Measurements from ENCODE around the gene APBB1.

Gene APBB1

DNA sequence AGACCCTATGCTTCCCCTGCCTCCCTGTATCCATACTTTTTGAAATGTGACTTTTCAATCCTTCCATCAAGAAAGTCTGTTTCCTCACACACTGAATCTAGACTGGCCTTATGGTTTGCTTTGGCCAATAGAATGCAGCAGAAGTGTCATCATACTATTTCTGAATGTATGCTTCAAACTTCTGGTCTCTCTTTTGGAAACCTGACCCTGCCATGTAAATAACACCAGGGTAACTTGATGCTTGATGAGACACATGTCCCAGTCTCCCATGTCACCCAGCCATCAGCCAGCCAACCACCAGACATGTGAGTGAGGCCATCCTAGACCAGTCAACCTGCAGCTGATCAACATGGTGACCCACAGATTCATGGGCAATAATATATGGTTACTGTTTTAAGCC lies 68.9 kb downstream of the APBB1 start:
- Histone ChIP-seq H3K36me3 (ENCODE audit: insufficient read depth, low read length) (no peaks in the 10 kb centered on the region), H3K27me3 (ENCODE audit: insufficient read depth, low read length, poor library complexity) (peaks cover 10% of the 10 kb centered on the region), H3K4me1 (ENCODE audit: insufficient read depth, low read length) (0 out of 2 replicates have a peak, but pooled peaks cover 3% of the 10 kb centered on the region), H3K4me2 (ENCODE audit: insufficient read depth, low read length) (no peak overlapping the region), H4K20me1 (ENCODE audit: insufficient read depth, low read length) (no peaks in the 10 kb centered on the region), H3K79me2 (ENCODE audit: insufficient read depth, low read length) (no peaks in the 10 kb centered on the region), H2AFZ (ENCODE audit: low read depth, low read length) (no peak overlapping the region), H3K27ac (ENCODE audit: low read length) (no peak overlapping the region), H3K9me3 (ENCODE audit: insufficient read depth, low read length, severe bottlenecking) (no peaks in the 10 kb centered on the region), H3K4me3 (ENCODE audit: low read depth in 1 of 2, low read length in 2 of 2) (no peak overlapping the region), H3K9ac (ENCODE audit: low read depth, low read length) (no peak overlapping the region)
- DNase-seq (no peak), ATAC-seq (ENCODE audit: insufficient read depth, low read depth) (no peak)
- TF ChIP-seq, protein P1, sequence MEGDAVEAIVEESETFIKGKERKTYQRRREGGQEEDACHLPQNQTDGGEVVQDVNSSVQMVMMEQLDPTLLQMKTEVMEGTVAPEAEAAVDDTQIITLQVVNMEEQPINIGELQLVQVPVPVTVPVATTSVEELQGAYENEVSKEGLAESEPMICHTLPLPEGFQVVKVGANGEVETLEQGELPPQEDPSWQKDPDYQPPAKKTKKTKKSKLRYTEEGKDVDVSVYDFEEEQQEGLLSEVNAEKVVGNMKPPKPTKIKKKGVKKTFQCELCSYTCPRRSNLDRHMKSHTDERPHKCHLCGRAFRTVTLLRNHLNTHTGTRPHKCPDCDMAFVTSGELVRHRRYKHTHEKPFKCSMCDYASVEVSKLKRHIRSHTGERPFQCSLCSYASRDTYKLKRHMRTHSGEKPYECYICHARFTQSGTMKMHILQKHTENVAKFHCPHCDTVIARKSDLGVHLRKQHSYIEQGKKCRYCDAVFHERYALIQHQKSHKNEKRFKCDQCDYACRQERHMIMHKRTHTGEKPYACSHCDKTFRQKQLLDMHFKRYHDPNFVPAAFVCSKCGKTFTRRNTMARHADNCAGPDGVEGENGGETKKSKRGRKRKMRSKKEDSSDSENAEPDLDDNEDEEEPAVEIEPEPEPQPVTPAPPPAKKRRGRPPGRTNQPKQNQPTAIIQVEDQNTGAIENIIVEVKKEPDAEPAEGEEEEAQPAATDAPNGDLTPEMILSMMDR (IDR thresholded peaks at IDR 0.05; ENCODE audit: borderline replicate concordance, extremely low read depth, low read length, poor library complexity, severe bottlenecking) = no peak
- TF ChIP-seq EZH2 (IDR thresholded peaks at IDR 0.05; ENCODE audit: borderline replicate concordance, low read depth, low read length, severe bottlenecking) = no peak

DNA sequence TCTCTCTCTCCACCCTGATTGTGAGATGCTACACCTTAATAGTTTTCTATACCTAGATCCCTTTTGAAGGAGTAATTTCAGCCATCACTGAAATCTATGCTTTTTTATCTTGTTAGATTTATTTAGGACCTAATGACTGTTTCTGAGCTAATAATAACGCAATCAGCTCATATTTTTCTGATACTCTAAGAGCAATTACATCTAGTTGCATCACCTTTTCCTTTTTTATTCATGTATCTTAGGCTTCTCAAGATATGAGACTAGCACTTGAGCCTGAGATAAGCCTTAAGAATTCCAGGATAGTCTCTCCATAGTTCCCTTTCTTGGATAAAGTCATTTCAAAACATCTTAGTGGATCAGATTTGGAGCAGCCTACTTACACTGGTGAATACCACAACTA lies 73.5 kb downstream of the APBB1 start:
- no peak for ATAC-seq (ENCODE audit: insufficient read depth, low read depth)
- Histone ChIP-seq H3K4me1 (ENCODE audit: insufficient read depth, low read length) (no peaks in the 10 kb centered on the region), H3K9me3 (ENCODE audit: insufficient read depth, low read length, severe bottlenecking) (no peaks in the 10 kb centered on the region), H2AFZ (ENCODE audit: low read depth, low read length) (no peak overlapping the region), H3K9ac (ENCODE audit: low read depth, low read length) (no peak overlapping the region), H3K27me3 (ENCODE audit: insufficient read depth, low read length, poor library complexity) (peaks cover 9% of the 10 kb centered on the region), H3K4me3 (ENCODE audit: low read depth in 1 of 2, low read length in 2 of 2) (no peak overlapping the region), H3K36me3 (ENCODE audit: insufficient read depth, low read length) (no peaks in the 10 kb centered on the region), H3K79me2 (ENCODE audit: insufficient read depth, low read length) (no peaks in the 10 kb centered on the region), H3K27ac (ENCODE audit: low read length) (no peak overlapping the region), H3K4me2 (ENCODE audit: insufficient read depth, low read length) (no peak overlapping the region), H4K20me1 (ENCODE audit: insufficient read depth, low read length) (no peaks in the 10 kb centered on the region)
- DNase-seq = no peak
- TF ChIP-seq, protein P1 (IDR thresholded peaks at IDR 0.05; ENCODE audit: borderline replicate concordance, extremely low read depth, low read length, poor library complexity, severe bottlenecking) = no peak
- TF ChIP-seq EZH2 (IDR thresholded peaks at IDR 0.05; ENCODE audit: borderline replicate concordance, low read depth, low read length, severe bottlenecking) = no peak
